ENCODE results near the gene TMEM72.

DNA sequence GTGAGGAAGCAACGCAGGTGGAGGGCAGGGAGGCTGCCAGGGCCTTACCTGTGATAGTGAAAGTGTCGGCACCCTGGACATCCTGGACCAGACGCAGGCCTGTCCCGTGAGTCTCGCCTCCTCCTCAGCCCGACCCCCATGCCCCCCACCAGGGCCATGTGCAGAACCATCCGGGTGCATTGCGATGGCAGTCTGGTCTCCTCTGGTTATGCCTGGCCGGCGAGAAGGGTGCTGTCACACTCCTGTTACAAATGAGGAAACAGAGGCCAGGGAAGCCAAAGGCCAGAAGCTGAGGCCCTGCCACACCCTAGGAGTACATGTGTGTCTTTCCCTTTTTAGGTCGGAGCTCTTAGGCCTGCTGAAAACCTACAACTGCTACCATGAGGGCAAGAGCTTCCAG, 60.3 kb downstream of the TMEM72 start:
- TF ChIP-seq CTCF (conservative IDR thresholded peaks at IDR 0.05) (no peak), EZH2 (IDR thresholded peaks at IDR 0.05; ENCODE audit: low read depth) (no peak)
